ENCODE results near the gene GALNTL6. TPM values are rescaled to one million over a fixed set of nuclear protein-coding genes. Genes with fewer than 3 reads are reported as not detected.
"Not testable (repeated sequence)": the region's sequence is repeated elsewhere in the genome, so short reads cannot be mapped to it uniquely, and the experiment has no call there.

GALNTL6 gene
- total and polyA plus RNA-seq, 4 donors, result 6.1 to 25.4 (median 22.5) TPM

DNA sequence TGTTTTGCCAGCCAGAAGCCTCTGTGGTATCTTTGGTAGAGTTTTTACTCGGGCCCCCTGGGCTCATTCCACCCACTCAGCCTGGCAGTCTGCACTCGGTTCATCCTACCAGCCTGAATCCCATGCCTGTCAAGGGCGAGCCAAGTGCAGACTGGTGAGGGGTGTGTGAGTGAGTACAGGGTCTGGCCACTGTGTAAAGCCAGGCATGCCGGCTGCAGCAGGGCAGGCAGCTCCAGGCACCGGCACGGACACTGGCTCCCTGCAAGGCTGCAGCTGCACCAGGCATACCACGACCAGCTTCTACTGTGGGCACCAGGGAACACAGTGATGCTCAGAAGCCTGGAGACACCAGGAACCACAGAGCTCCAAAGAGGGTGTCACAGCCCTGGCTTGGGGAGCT is 1161.4 kb downstream of the GALNTL6 start:
- no peak overlapping the region for H3K27ac ChIP-seq (ENCODE audit: low read depth, low read length)
- no peaks in the 10 kb centered on the region for H3K36me3 ChIP-seq (ENCODE audit: control insufficient read depth, insufficient read depth, low read length)
- WGBS (ENCODE audit: insufficient coverage), result 96% methylated on average over 6 of the region's 7 CpGs
- no peak for DNase-seq (ENCODE audit: low read depth in 4 of 6, low spot score in 6 of 6)
- no peak overlapping the region for H3K4me3 ChIP-seq (ENCODE audit: low read depth, low read length)
- no peaks in the 10 kb centered on the region for H3K27me3 ChIP-seq (ENCODE audit: control insufficient read depth, insufficient read depth, low read length)
- H3K4me1 ChIP-seq (ENCODE audit: control insufficient read depth, insufficient read depth, low read length), result no peaks in the 10 kb centered on the region
- no peaks in the 10 kb centered on the region for H3K9me3 ChIP-seq (ENCODE audit: control insufficient read depth, insufficient read depth, low read length)

DNA sequence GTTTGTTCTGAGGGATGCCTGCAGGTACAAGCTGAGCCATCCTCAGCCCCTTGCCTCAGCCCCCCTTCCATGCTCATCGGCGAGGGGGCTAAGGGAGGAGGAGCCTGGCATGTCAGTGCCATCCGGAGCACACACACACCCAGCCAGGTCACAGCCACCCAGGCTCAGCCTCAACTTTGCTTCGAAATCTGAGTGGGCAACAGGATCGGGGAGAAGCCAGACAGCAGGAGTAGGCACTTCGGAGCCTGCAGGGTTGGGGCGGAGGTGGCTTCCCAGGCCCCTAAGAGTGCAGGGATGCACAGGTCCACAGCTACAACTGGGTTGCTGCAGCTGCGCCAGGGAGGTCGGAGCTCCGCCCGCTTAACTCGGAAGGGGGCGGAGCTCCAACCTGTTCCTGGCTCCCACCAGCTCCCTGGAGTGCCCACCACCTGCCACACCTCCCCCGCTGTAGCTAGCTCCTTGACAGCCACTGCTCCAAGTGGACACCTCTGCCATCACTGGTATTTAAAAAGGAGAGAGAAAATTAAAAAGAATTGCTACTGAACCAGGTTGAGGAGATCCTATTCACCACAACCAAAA is 1162.5 kb downstream of the GALNTL6 start:
- 94% methylated on average over 5 of the region's 14 CpGs for WGBS (ENCODE audit: insufficient coverage)

DNA sequence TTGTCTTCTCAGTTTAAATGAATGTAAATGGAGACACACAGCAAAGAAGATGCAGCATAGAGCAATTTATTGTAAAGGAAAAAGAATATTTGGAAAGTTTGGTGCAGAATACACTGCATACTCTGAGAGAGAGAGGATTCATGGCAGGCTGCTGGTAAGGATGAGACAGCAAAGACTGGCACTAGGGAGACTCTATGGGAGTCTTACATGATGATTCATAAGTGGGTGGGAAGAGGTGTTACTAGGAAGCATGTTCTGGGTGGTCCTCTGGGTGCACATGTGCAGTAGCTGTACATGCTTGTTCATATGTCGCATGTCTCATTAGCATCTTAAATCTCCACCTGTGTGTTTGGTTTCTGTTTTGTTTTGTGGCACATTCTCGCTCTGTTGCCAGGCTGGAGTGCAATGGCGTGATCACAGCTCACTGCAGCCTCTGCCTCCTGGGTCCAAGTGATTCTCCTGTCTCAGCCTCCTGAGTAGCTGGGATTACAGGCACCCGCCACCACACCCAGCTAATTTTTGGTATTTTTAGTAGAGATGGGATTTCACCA is 1164.4 kb downstream of the GALNTL6 start:
- not testable (repeated sequence) for H3K27ac ChIP-seq (ENCODE audit: low read depth, low read length); H3K4me1 ChIP-seq (ENCODE audit: control insufficient read depth, insufficient read depth, low read length); DNase-seq (ENCODE audit: low read depth in 4 of 6, low spot score in 6 of 6); H3K36me3 ChIP-seq (ENCODE audit: control insufficient read depth, insufficient read depth, low read length); H3K9me3 ChIP-seq (ENCODE audit: control insufficient read depth, insufficient read depth, low read length); H3K27me3 ChIP-seq (ENCODE audit: control insufficient read depth, insufficient read depth, low read length); H3K4me3 ChIP-seq (ENCODE audit: low read depth, low read length)
- 100% methylated on average over 2 of the region's 4 CpGs for WGBS (ENCODE audit: insufficient coverage)

More for the DNA sequence above, 1162.5 kb downstream of the GALNTL6 start:
- Histone ChIP-seq H3K27me3 (ENCODE audit: control insufficient read depth, insufficient read depth, low read length) (no peaks in the 10 kb centered on the region), H3K36me3 (ENCODE audit: control insufficient read depth, insufficient read depth, low read length) (no peaks in the 10 kb centered on the region), H3K4me3 (ENCODE audit: low read depth, low read length) (no peak overlapping the region), H3K9me3 (ENCODE audit: control insufficient read depth, insufficient read depth, low read length) (no peaks in the 10 kb centered on the region), H3K4me1 (ENCODE audit: control insufficient read depth, insufficient read depth, low read length) (no peaks in the 10 kb centered on the region), H3K27ac (ENCODE audit: low read depth, low read length) (no peak overlapping the region)
- no peak for DNase-seq (ENCODE audit: low read depth in 4 of 6, low spot score in 6 of 6)

DNA sequence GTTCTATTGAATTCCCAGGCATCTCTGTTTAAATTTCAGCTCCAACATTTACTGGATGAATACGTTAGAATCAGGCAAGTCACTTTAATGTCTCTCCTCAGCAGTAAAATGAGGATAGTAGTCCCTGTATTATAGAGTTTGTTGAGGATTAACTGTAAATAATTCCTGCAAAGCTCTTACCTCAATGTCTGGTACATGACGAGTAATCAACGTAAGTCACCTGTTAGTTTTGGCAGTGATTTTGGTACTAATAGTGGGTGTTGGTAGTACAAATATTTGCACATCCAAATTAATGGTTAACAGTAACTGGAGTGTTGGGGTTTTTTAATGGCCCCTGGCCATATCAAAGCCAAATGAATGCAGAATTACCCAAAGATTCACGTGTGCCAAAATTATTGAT is 1165.6 kb downstream of the GALNTL6 start:
- Histone ChIP-seq H3K9me3 (ENCODE audit: control insufficient read depth, insufficient read depth, low read length) (no peaks in the 10 kb centered on the region), H3K27ac (ENCODE audit: low read depth, low read length) (no peak overlapping the region), H3K4me1 (ENCODE audit: control insufficient read depth, insufficient read depth, low read length) (no peaks in the 10 kb centered on the region), H3K27me3 (ENCODE audit: control insufficient read depth, insufficient read depth, low read length) (no peaks in the 10 kb centered on the region), H3K4me3 (ENCODE audit: low read depth, low read length) (no peak overlapping the region), H3K36me3 (ENCODE audit: control insufficient read depth, insufficient read depth, low read length) (no peaks in the 10 kb centered on the region)
- DNase-seq (ENCODE audit: low read depth in 4 of 6, low spot score in 6 of 6), result no peak
- no CpG with 5 or more reads among the region's 4 CpGs for WGBS (ENCODE audit: insufficient coverage)

DNA sequence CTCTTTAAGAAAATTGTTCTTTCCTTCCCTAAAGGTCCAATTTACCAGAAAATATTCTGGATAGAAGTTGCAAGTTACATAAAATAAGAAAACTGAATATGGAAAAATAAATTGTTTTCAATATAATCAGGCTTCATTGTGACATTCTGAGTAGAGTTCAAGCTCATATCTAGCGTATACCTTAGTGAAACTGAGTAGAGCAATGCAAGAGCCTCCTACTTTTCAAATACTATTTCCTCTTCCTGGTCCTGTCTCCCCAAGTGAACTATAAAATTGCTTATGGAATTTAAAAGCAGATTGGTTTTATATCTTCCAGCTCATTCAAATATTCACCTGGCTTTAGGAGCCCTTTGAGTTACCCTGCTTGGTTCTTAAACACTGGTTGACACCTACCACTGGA is 1166.1 kb downstream of the GALNTL6 start:
- no peak for DNase-seq (ENCODE audit: low read depth in 4 of 6, low spot score in 6 of 6)
- Histone ChIP-seq H3K27me3 (ENCODE audit: control insufficient read depth, insufficient read depth, low read length) (no peaks in the 10 kb centered on the region), H3K9me3 (ENCODE audit: control insufficient read depth, insufficient read depth, low read length) (no peaks in the 10 kb centered on the region), H3K36me3 (ENCODE audit: control insufficient read depth, insufficient read depth, low read length) (no peaks in the 10 kb centered on the region), H3K4me3 (ENCODE audit: low read depth, low read length) (no peak overlapping the region), H3K4me1 (ENCODE audit: control insufficient read depth, insufficient read depth, low read length) (no peaks in the 10 kb centered on the region), H3K27ac (ENCODE audit: low read depth, low read length) (no peak overlapping the region)
- WGBS (ENCODE audit: insufficient coverage), result no CpG with 5 or more reads among the region's 1 CpG

DNA sequence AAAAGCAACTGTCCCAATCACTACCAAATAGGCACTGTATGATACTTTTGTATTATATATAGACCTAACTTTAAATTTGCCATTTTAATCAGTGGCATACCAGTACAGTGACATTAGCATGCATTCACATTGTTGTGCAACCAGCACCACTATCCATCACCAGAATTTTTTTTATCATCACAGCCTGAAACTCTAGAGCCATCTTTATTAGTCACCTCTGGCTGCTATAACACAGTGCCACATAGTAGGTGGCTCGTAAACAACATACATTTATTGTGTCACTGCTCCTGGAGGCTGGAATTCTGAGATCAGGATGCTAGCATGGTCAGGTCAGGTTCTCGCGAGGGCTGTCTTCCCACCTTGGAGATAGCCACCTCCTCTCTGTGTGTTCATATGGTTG is 1167.0 kb downstream of the GALNTL6 start:
- no peak for DNase-seq (ENCODE audit: low read depth in 4 of 6, low spot score in 6 of 6)
- H3K27me3 ChIP-seq (ENCODE audit: control insufficient read depth, insufficient read depth, low read length), result no peaks in the 10 kb centered on the region
- no peaks in the 10 kb centered on the region for H3K9me3 ChIP-seq (ENCODE audit: control insufficient read depth, insufficient read depth, low read length)
- no peak overlapping the region for H3K4me3 ChIP-seq (ENCODE audit: low read depth, low read length)
- no peaks in the 10 kb centered on the region for H3K36me3 ChIP-seq (ENCODE audit: control insufficient read depth, insufficient read depth, low read length)
- no peak overlapping the region for H3K27ac ChIP-seq (ENCODE audit: low read depth, low read length)
- no CpG with 5 or more reads among the region's 3 CpGs for WGBS (ENCODE audit: insufficient coverage)
- no peaks in the 10 kb centered on the region for H3K4me1 ChIP-seq (ENCODE audit: control insufficient read depth, insufficient read depth, low read length)

DNA sequence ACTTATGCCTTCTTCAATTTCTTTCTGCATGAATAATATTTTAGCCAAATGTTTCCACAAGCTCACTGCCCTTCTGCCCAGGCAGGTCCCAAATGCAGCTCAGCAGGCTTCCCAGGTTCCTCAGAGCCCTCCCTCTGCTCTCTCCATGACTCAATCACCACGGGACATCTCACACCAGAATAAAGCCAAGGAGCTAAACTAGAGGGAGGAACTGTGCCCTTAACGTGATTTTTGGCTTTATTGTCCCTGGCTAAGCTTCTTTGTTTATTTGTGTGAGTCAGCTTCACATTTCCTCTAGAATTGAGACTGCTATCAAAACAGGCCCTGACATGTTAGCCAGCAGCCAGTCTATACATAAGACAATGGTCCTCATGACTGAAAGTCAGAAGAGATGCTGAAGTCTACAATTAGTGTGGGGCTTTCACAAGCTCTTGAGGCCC is 1169.0 kb downstream of the GALNTL6 start:
- Histone ChIP-seq H3K4me3 (ENCODE audit: low read depth, low read length) (no peak overlapping the region), H3K27me3 (ENCODE audit: control insufficient read depth, insufficient read depth, low read length) (no peaks in the 10 kb centered on the region), H3K36me3 (ENCODE audit: control insufficient read depth, insufficient read depth, low read length) (no peaks in the 10 kb centered on the region), H3K4me1 (ENCODE audit: control insufficient read depth, insufficient read depth, low read length) (no peaks in the 10 kb centered on the region), H3K27ac (ENCODE audit: low read depth, low read length) (no peak overlapping the region), H3K9me3 (ENCODE audit: control insufficient read depth, insufficient read depth, low read length) (no peaks in the 10 kb centered on the region)
- no CpG with 5 or more reads among the region's 2 CpGs for WGBS (ENCODE audit: insufficient coverage)
- no peak for DNase-seq (ENCODE audit: low read depth in 4 of 6, low spot score in 6 of 6)

DNA sequence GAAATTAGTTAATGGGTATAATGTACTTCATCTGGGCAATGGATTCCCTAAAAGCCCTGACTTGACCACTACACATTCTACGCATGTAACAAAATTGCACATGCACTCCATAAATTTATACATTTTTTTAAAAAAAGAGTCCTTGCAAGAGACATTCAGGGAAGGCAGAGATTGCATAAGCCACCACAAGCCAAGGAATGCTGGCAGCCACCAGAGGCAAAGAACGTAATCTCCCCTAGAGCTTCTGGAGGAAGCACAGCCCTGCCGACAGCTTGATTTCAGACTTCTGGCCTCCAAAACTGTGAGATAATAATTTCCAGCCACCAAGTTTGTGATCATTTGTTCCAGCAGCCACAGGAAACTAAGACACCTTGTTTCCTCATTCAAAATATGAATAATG is 1169.8 kb downstream of the GALNTL6 start:
- WGBS (ENCODE audit: insufficient coverage), result 100% methylated on average over 1 of the region's 3 CpGs
- Histone ChIP-seq H3K4me3 (ENCODE audit: low read depth, low read length) (no peak overlapping the region), H3K27me3 (ENCODE audit: control insufficient read depth, insufficient read depth, low read length) (no peaks in the 10 kb centered on the region), H3K4me1 (ENCODE audit: control insufficient read depth, insufficient read depth, low read length) (no peaks in the 10 kb centered on the region), H3K9me3 (ENCODE audit: control insufficient read depth, insufficient read depth, low read length) (no peaks in the 10 kb centered on the region), H3K27ac (ENCODE audit: low read depth, low read length) (no peak overlapping the region), H3K36me3 (ENCODE audit: control insufficient read depth, insufficient read depth, low read length) (no peaks in the 10 kb centered on the region)
- DNase-seq (ENCODE audit: low read depth in 4 of 6, low spot score in 6 of 6), result no peak

DNA sequence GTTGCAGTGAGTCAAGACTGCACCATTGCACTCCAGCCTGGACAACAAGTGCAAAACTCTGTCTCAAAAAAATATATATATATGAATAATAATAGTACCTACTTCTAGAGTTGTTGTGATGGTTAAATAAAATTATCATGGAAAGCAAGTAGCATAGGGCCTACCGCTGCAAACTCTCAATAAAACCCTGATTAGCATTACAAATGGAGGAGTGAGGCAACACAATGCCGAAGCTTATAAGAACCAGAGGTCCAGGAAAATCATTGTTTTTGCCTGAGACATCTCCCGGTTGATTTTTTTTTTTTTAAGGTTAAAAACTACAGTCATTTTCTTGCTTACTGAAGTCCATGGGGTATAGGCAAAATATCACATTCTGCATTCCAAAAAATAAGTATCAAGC is 1170.4 kb downstream of the GALNTL6 start:
- Histone ChIP-seq H3K4me3 (ENCODE audit: low read depth, low read length) (no peak overlapping the region), H3K9me3 (ENCODE audit: control insufficient read depth, insufficient read depth, low read length) (no peaks in the 10 kb centered on the region), H3K4me1 (ENCODE audit: control insufficient read depth, insufficient read depth, low read length) (no peaks in the 10 kb centered on the region), H3K27ac (ENCODE audit: low read depth, low read length) (no peak overlapping the region), H3K27me3 (ENCODE audit: control insufficient read depth, insufficient read depth, low read length) (no peaks in the 10 kb centered on the region), H3K36me3 (ENCODE audit: control insufficient read depth, insufficient read depth, low read length) (no peaks in the 10 kb centered on the region)
- no CpG with 5 or more reads among the region's 3 CpGs for WGBS (ENCODE audit: insufficient coverage)
- no peak for DNase-seq (ENCODE audit: low read depth in 4 of 6, low spot score in 6 of 6)

DNA sequence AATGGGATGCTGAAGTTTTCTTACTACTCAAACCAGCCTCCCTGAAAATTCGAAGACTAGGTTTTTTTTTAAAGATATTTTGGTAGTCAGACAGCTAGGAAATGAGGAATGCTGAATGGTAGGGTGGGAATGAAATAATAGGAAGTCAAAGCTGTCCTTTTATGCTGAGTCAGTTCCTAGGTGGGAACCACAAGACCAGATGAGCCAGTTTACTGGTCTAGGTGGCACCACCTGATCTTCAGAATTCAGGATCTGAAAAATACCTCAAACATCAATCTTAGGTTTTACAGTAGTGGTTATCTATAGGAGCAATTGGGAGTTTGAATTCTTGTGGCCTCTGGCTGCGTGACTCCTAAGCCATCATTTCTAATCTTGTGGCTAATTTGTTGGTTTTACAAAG is 1172.3 kb downstream of the GALNTL6 start:
- Histone ChIP-seq H3K9me3 (ENCODE audit: control insufficient read depth, insufficient read depth, low read length) (no peaks in the 10 kb centered on the region), H3K4me1 (ENCODE audit: control insufficient read depth, insufficient read depth, low read length) (no peaks in the 10 kb centered on the region), H3K4me3 (ENCODE audit: low read depth, low read length) (no peak overlapping the region), H3K27me3 (ENCODE audit: control insufficient read depth, insufficient read depth, low read length) (no peaks in the 10 kb centered on the region), H3K36me3 (ENCODE audit: control insufficient read depth, insufficient read depth, low read length) (no peaks in the 10 kb centered on the region), H3K27ac (ENCODE audit: low read depth, low read length) (no peak overlapping the region)
- no peak for DNase-seq (ENCODE audit: low read depth in 4 of 6, low spot score in 6 of 6)
- no CpG with 5 or more reads among the region's 2 CpGs for WGBS (ENCODE audit: insufficient coverage)
